ENCODE measurements around the gene F5.

The F5 gene

DNA sequence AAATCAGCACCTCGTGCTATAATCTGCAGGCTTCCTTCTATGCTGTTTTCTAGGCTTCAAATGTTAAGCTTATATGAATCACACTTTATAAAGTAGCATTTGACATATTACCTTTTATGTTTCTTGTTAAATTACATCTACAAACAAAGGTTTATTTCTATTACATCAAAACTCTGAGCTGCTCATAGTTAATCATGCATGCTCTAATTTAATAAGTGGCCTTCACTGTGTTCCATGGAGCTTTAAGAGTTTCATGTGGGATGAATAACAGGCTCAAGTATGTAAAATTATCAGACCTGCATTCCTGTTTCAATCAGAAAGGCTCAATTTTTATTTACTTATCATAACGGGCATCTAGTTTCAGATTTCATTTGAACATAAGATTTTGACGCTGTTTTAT lies 113.5 kb downstream of the F5 start:
- DNase-seq, result no peak

DNA sequence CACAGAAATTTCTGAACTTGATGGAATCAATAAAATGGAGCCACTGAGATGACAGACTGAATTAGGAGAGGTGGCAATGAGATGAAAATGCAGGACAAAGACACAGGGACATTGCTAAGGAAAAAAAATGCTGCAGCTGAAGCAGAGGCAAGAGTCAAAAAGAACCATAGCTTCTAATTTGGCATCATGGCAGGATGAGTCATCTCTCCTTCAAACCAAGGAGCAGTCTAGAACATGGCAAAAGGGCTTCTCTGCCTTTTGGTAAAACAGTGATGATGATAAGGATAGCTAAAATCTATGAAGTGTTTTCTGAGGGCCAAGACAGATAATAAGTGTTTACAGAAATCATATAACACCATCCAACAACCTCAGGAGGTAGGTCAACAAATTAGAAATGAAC lies 117.3 kb downstream of the F5 start:
- DNase-seq, result no peak

DNA sequence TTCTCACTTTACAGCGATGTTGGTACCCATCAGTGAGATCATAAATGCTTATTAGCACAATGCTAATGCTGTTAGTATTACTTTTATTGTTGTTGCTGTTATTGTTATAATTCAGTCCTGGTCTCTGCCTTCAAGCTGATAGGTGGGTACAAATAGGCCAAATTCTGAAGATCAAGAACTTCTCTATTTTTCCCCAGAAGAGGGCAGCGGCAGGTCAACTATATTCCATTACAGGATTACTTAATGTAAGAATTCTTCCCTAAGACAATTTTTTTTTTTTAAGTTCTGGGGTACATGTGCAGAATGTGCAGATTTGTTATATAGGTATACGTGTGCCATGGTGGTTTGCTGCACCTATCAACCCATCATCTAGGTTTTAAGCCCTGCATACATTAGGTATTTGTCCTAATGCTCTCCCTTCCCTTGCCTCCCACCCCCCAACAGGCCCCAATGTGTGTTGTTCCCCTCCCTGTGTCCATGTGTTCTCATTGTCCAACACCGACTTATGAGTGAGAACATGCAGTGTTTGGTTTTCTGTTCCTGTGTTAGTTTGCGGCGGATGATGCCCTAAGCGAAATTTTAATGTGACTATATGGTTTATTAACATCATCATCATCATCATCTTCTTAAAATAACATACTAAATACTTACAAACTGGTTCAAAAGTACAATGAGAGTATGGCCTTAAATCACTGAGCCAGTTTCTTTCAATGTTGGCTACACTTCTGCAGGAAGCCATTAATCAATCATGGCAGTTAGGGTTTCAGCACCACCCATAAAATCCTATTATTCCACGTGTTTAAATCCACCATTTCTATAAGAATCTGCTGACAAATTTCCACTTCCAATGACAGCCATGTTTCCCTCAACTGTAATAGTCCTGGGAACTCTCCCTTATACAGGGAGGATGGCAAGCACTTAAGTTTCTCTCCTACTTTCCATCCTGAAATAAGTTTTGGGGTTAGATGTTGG lies 119.7 kb downstream of the F5 start:
- peak; percentile 10 for DNase-seq

GRCh38 chr1:169465281-169465680 lies 121.0 kb downstream of the F5 start:
- DNase-seq, result no peak

Data from NCI-H1436 (cell line).